HCT116 (cell line): ENCODE measurements around the gene TP53. TPM values are rescaled to one million over a fixed set of nuclear protein-coding genes. Genes with fewer than 3 reads are reported as not detected.
A peak's percentile ranks its signal among the peaks of the same experiment; 100 is the strongest.

Experiments used
- ATAC-seq: fragments of 200-7000 bp; cut with Tn5 transposase; 2 replicates; pipeline ENCODE4 v1.9.1; 2020; ENCODE audit warnings: mild to moderate bottlenecking, moderate library complexity
- Bru-seq: library from RNA; stranded (reverse); fragments of 400-500 nt; gene quantifications from one replicate; lab custom pipeline; 2021; lab: Mats Ljungman, UMichigan
- BruChase-seq, 2 experiments: library from RNA; stranded (reverse); fragments of 400-500 nt; gene quantifications; one replicate each; lab custom pipeline; 2021; lab: Mats Ljungman, UMichigan
- BruUV-seq: library from RNA; stranded (reverse); fragments of 400-500 nt; replicated peaks from 2 replicates; lab custom pipeline; 2021; lab: Mats Ljungman, UMichigan
- CTCF ChIA-PET: fragments of 300-600 bp; sonication (Branson Sonifier 250); formaldehyde crosslinking; loops from one replicate; lab custom pipeline; 2021; ENCODE audit warnings: antibody characterized with exemption; lab: Charles Lee
- POLR2A ChIA-PET: fragments of 300-600, 350-600 bp; sonication (Branson Sonifier 250); formaldehyde crosslinking; loops from one replicate; lab custom pipeline; 2021; ENCODE audit warnings: antibody characterized with exemption; lab: Charles Lee
- RAD21 ChIA-PET, 2 experiments: fragments of 300-600 bp; sonication (Branson Sonifier 250); formaldehyde crosslinking; loops; one replicate each; lab custom pipeline; 2023; ENCODE audit warnings: low total read pairs in 2 of 2; ENCODE audit not compliant: uncharacterized antibody in 2 of 2, unreplicated experiment in 2 of 2, low non-redundant PET in 1 of 2; lab: Charles Lee
- DNase-seq: peaks from one replicate; pipeline ENCODE4 v3.0.0-alpha.2; 2010; ENCODE audit warnings: low read depth, low spot score
- H2AFZ ChIP-seq: fragments of 200-600 bp; shearing (Covaris generic), sonication (generic); 2 replicates; pipeline ENCODE4 v1.6.1; 2017; ENCODE audit warnings: low read depth, mixed run types, mixed read lengths, antibody characterized with exemption, low read length; ENCODE audit not compliant: poor library complexity, severe bottlenecking
- H3K27ac ChIP-seq: 2 replicates; pipeline ENCODE4 v1.5.1; 2012; ENCODE audit warnings: low read depth, low read length
- H3K27me3 ChIP-seq: fragments of 200-600 bp; sonication (generic); 2 replicates; pipeline ENCODE4 v1.6.1; 2016; ENCODE audit warnings: mixed run types, low read length, mixed read lengths; ENCODE audit not compliant: insufficient read depth
- H3K36me3 ChIP-seq, 2 experiments: fragments of 200-500 bp in 1 of 2; fragments of 200-600 bp in 1 of 2; sonication (Bioruptor generic) in 1 of 2; sonication (generic) in 1 of 2; 2 replicates each; pipeline versions ENCODE4 v1.5.1 to v1.6.1; 2014 to 2016; ENCODE audit warnings: low read length in 2 of 2, inconsistent platforms in 1 of 2, mixed read lengths in 1 of 2, mixed run types in 1 of 2; ENCODE audit not compliant: insufficient read depth in 2 of 2, control insufficient read depth in 1 of 2
- H3K4me1 ChIP-seq, 2 experiments: fragments of 200-600 bp in 1 of 2; sonication (generic) in 1 of 2; 2 replicates each; pipeline versions ENCODE4 v1.5.1 to v1.6.1; 2012 to 2017; ENCODE audit warnings: low read length in 2 of 2, inconsistent platforms in 1 of 2, mild to moderate bottlenecking in 1 of 2, mixed read lengths in 1 of 2, mixed run types in 1 of 2, moderate library complexity in 1 of 2; ENCODE audit not compliant: insufficient read depth in 2 of 2, control insufficient read depth in 1 of 2
- H3K4me2 ChIP-seq: fragments of 200-600 bp; sonication (generic); 2 replicates; pipeline ENCODE4 v1.6.1; 2017; ENCODE audit warnings: mixed run types, low read length, mixed read lengths
- H3K4me3 ChIP-seq, 2 experiments: fragments of 200-600 bp in 1 of 2; sonication (generic) in 1 of 2; replicated peaks in 1 of 2; 2 replicates each; pipeline ENCODE4 v1.5.1; 2011 to 2016; ENCODE audit warnings: low read length in 2 of 2, control low read depth in 1 of 2, low read depth in 1 of 2, mild to moderate bottlenecking in 1 of 2, mixed read lengths in 1 of 2, mixed run types in 1 of 2
- H3K79me2 ChIP-seq: fragments of 200-600 bp; sonication (generic); 2 replicates; pipeline ENCODE4 v1.6.1; 2017; ENCODE audit warnings: mild to moderate bottlenecking, mixed run types, low read length, moderate library complexity, mixed read lengths; ENCODE audit not compliant: insufficient read depth
- H3K9ac ChIP-seq: fragments of 200-600 bp; sonication (generic); 2 replicates; pipeline ENCODE4 v1.6.1; 2016; ENCODE audit warnings: low read length, mixed read lengths
- H3K9me2 ChIP-seq: fragments of 200-600 bp; sonication (generic), shearing (Covaris generic); 2 replicates; pipeline ENCODE4 v1.6.1; 2017; ENCODE audit warnings: mixed run types, mild to moderate bottlenecking, moderate library complexity; ENCODE audit not compliant: insufficient read depth
- H3K9me3 ChIP-seq, 2 experiments: fragments of 200-500 bp in 1 of 2; fragments of 200-600 bp in 1 of 2; sonication (Bioruptor generic) in 1 of 2; sonication (generic) in 1 of 2; 2 replicates each; pipeline ENCODE4 v1.6.1; 2014 to 2017; ENCODE audit warnings: low read length in 2 of 2, mixed read lengths in 2 of 2, inconsistent platforms in 1 of 2, low read depth in 1 of 2, mild to moderate bottlenecking in 1 of 2, mixed run types in 1 of 2, moderate library complexity in 1 of 2; ENCODE audit not compliant: control insufficient read depth in 1 of 2, insufficient read depth in 1 of 2
- H4K20me1 ChIP-seq: fragments of 200-600 bp; sonication (generic), shearing (Covaris generic); 2 replicates; pipeline ENCODE4 v1.6.1; 2017; ENCODE audit warnings: mixed run types, mild to moderate bottlenecking, moderate library complexity; ENCODE audit not compliant: insufficient read depth
- CBX3 ChIP-seq: IDR thresholded peaks from 2 replicates; pipeline ENCODE4 v1.6.1; 2012; ENCODE audit warnings: low read depth
- CEBPB ChIP-seq: IDR thresholded peaks from 2 replicates; pipeline ENCODE4 v1.6.1; 2012; ENCODE audit warnings: low read depth
- CTCF ChIP-seq, 3 experiments: fragments of 200-600 bp in 1 of 3; sonication (generic) in 1 of 3; IDR thresholded peaks in 2 of 3; conservative IDR thresholded peaks in 1 of 3; 2 replicates each; pipeline ENCODE4 v1.5.1; 2012 to 2017; ENCODE audit warnings: low read depth in 2 of 3, low read length in 2 of 3, antibody characterized with exemption in 1 of 3, borderline replicate concordance in 1 of 3, control low read depth in 1 of 3, mild to moderate bottlenecking in 1 of 3, mixed read lengths in 1 of 3, mixed run types in 1 of 3, moderate library complexity in 1 of 3; ENCODE audit not compliant: insufficient read depth in 1 of 3
- EGR1 ChIP-seq: IDR thresholded peaks from 2 replicates; pipeline ENCODE4 v1.6.1; 2012; ENCODE audit warnings: low read depth
- ELF1 ChIP-seq: IDR thresholded peaks from 2 replicates; pipeline ENCODE4 v1.6.1; 2012; ENCODE audit warnings: low read depth, borderline replicate concordance
- EZH2phosphoT487 ChIP-seq: fragments of 200-600 bp; IDR thresholded peaks from 2 replicates; pipeline ENCODE4 v1.6.1; 2018; ENCODE audit warnings: antibody characterized with exemption, borderline replicate concordance
- JUND ChIP-seq: IDR thresholded peaks from 2 replicates; pipeline ENCODE4 v1.6.1; 2012
- POLR2AphosphoS5 ChIP-seq: IDR thresholded peaks from 2 replicates; pipeline ENCODE4 v1.6.1; 2011; ENCODE audit warnings: mild to moderate bottlenecking, low read depth, low read length, moderate library complexity
- RAD21 ChIP-seq: IDR thresholded peaks from 2 replicates; pipeline ENCODE4 v1.6.1; 2012; ENCODE audit warnings: low read depth, mild to moderate bottlenecking
- REST ChIP-seq: IDR thresholded peaks from 2 replicates; pipeline ENCODE4 v1.6.1; 2012; ENCODE audit warnings: low read depth
- SP1 ChIP-seq: IDR thresholded peaks from 2 replicates; pipeline ENCODE4 v1.6.1; 2012; ENCODE audit warnings: low read depth
- TCF7L2 ChIP-seq: IDR thresholded peaks from 2 replicates; pipeline ENCODE4 v1.7.0; 2011; ENCODE audit warnings: borderline replicate concordance, inconsistent platforms; ENCODE audit not compliant: insufficient read depth, insufficient read length; ENCODE audit errors: extremely low read depth
- ZFX ChIP-seq: fragments of 450-650 bp; IDR thresholded peaks from 2 replicates; pipeline ENCODE4 v1.6.1; 2017
- ZNF274 ChIP-seq: fragments of 200-500 bp; sonication (Bioruptor generic); IDR thresholded peaks from 2 replicates; pipeline ENCODE4 v1.6.1; 2014; ENCODE audit warnings: mild to moderate bottlenecking, low read depth, low read length, inconsistent platforms
- intact Hi-C: fragments of 100-400 bp; cut with micrococcal nuclease; formaldehyde crosslinking; loops from 2 replicates; pipeline ENCODE4 v1.10.0; 2022
- long read RNA-seq: library from polyadenylated mRNA; unstranded; transcript quantifications from one replicate; pipeline ENCODE4 v2.0.0, GENCODE V29; 2021; ENCODE audit not compliant: unreplicated experiment
- polyA plus RNA-seq: library from polyadenylated mRNA; unstranded; fragments of >200 nt; gene quantifications from 2 replicates; pipeline ENCODE4 v1.2.1, GENCODE V29; 2012; ENCODE audit warnings: missing spikeins
- total RNA-seq: library from RNA; stranded (reverse); gene quantifications from one replicate; pipeline ENCODE4 v1.2.1, GENCODE V29; 2021; ENCODE audit not compliant: unreplicated experiment
- TF ChIP-seq, protein P1 (sequence below): IDR thresholded peaks from 2 replicates; pipeline ENCODE4 v1.6.1; 2011; ENCODE audit warnings: mild to moderate bottlenecking, low read length, moderate library complexity; ENCODE audit not compliant: insufficient replicate concordance; ENCODE audit errors: extremely low read depth

TP53 gene
- 110 TPM for total RNA-seq
- polyA plus RNA-seq, result 87.5 and 101 TPM in 2 replicates
- Bru-seq, nascent RNA, result percentile 84 among the genes with signal in this experiment
- BruChase-seq, experiment 1, labeled RNA remaining after a 6-hour chase, result percentile 94 among the genes with signal in this experiment
- BruChase-seq, experiment 2, labeled RNA remaining after a 2-hour chase, result percentile 88 among the genes with signal in this experiment
- long read RNA-seq, transcript TP53-225 (7 exons, 2,271 nt), result minor isoform, 6 of 137 reads
- long read RNA-seq, transcript TP53-227 (11 exons, 2,579 nt), result major isoform, 42 of 137 reads
- long read RNA-seq, partial matches to known transcripts, result 82 of 137 reads
- long read RNA-seq, other reads (novel, unspliced or antisense), result 4 of 137 reads

- Histone ChIP-seq H3K27ac (peak within 1 kb of the TSS; percentile 89), H3K27me3 (no peaks in the 10 kb centered on the region), H3K36me3 (no peaks in the 10 kb centered on the region), H3K9me3 (no peaks in the 10 kb centered on the region), H3K9ac (peak within 1 kb of the TSS; percentile 98), H3K4me2 (peak within 1 kb of the TSS; percentile 88), H3K4me3 (peak within 1 kb of the TSS; percentile 86 to 100), H3K79me2 (peaks cover 60% of the 10 kb centered on the region), H4K20me1 (no peaks in the 10 kb centered on the region), H3K4me1 (peaks cover 26 to 33% of the 10 kb centered on the region in 2 experiments), H3K9me2 (no peaks in the 10 kb centered on the region), H2AFZ (peak within 1 kb of the TSS; percentile 29)
- POLR2A ChIA-PET, result interaction anchor here (0.6 to 3.4 kb wide), 35 partner anchors 9 to 486 kb away, joined by 3 to 37 read pairs (median 4); partner anchors contain the start of genes CD68, EFNB3, FXR2 and MPDU1
- BruUV-seq, result TSS peak; percentile 73
- intact Hi-C loops, result loop anchor here (1.0 to 5.0 kb wide), 6 partner anchors 55 to 640 kb away; partner anchors contain the start of gene FXR2
- CTCF ChIA-PET, result interaction anchor here (0.6 to 3.6 kb wide), 23 partner anchors 8 to 641 kb away, joined by 3 to 54 read pairs (median 4); partner anchors contain the start of genes CYB5D1, DNAH2, FXR2 and MPDU1
- peak; percentile 52 for ATAC-seq
- DNase-seq, result peak; percentile 91
- RAD21 ChIA-PET, result interaction anchor here (1.1 to 1.6 kb wide), 4 partner anchors 55 to 104 kb away, joined by 3 to 6 read pairs (median 4); partner anchors contain the start of gene MPDU1 (in 2 of the 2)
- TF ChIP-seq RAD21 (no peak), SP1 (peak; percentile 58), ELF1 (no peak), CBX3 (peak; percentile 13; the same call in 1 of the 2 replicates), EZH2phosphoT487 (no peak), REST (no peak), CTCF (IDR thresholded peaks at IDR 0.05 in 2 of 3, conservative IDR thresholded peaks at IDR 0.05 in 1 of 3; ENCODE audit: borderline replicate concordance in 1 of 3, insufficient read depth in 1 of 3, low read depth in 2 of 3, low read length in 2 of 3) (no peak), CEBPB (0 out of 2 replicates have a peak, but pooled peaks have one; percentile 33), EGR1 (no peak; the same call in 1 of the 2 replicates), POLR2AphosphoS5 (peak; percentile 96), JUND (peak; percentile 47; the same call in 1 of the 2 replicates), TCF7L2 (no peak), ZFX (no peak), ZNF274 (no peak)
- TF ChIP-seq, protein P1, sequence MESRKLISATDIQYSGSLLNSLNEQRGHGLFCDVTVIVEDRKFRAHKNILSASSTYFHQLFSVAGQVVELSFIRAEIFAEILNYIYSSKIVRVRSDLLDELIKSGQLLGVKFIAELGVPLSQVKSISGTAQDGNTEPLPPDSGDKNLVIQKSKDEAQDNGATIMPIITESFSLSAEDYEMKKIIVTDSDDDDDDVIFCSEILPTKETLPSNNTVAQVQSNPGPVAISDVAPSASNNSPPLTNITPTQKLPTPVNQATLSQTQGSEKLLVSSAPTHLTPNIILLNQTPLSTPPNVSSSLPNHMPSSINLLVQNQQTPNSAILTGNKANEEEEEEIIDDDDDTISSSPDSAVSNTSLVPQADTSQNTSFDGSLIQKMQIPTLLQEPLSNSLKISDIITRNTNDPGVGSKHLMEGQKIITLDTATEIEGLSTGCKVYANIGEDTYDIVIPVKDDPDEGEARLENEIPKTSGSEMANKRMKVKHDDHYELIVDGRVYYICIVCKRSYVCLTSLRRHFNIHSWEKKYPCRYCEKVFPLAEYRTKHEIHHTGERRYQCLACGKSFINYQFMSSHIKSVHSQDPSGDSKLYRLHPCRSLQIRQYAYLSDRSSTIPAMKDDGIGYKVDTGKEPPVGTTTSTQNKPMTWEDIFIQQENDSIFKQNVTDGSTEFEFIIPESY, result peak; percentile 67
Measured at GRCh38 chr17:7687072-7687907, at the start of gene TP53. TSS of gene TP53 (minus strand) at chr17:7687490. CDS start at chr17:7676594, 10,896 bp downstream.
